ENCODE measurements around the gene PPP1R1B.

Gene PPP1R1B

DNA sequence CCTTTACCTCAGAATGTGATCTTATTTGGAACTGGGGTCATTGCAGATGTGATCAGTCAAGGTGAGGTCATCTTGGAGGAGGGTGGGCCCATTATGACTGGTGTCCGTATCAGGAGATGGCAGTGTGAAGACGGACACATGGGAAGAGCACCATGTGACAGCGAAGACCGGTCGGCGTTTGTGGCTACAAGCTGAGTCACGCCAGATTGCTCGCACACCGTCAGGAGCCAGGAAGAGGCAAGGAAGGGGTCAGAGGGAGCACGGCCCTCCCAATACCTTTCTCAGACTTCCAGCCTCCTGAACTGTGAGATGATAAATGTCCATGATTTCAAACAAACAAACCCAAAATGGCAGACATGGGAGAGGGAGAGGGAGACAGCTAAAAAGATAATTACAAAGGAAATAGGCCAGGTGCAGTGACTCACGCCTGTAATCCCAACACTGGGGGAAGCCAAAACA, 23.4 kb downstream of the PPP1R1B start:
- no peak overlapping the region for H3K4me2 ChIP-seq (ENCODE audit: low read depth, low read length, poor library complexity, severe bottlenecking)

DNA sequence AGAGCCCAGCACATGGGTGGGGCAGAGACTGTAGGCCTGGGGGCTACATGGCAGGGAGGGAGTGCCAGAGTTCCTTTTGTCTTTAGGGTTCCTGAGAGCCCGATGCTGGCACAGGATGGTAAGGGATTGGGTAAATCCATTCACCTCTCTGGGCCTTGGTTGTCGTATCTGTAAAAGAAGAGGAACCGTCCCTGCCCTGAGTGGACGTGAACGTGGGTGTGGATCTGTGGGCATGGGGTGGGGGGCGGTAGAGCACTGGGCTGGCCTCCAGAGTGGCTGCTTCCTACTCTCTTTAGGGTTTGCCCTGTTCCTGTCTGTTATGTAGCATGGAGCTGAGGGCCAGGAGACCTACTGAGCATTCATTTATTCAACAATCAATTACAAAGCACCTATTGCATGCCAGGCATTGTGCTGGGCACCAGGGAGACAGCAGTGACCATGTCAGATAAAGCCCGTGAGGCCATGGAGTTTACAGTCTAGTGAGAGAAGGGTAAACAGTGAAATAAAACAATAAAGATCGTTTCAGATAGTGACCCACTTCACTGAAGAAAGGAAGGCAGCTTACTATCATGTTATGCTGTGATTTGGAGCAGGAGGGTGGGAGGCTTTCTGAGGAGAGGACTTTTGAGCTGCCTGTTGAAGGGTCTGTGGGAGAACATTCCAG, 25.3 kb downstream of the PPP1R1B start:
- Histone ChIP-seq H3K9me2 (replicated peaks; ENCODE audit: insufficient read depth, low read length) (no peaks in the 10 kb centered on the region), H3K4me3 (ENCODE audit: insufficient read depth, low read length, poor library complexity, severe bottlenecking) (no peak overlapping the region), H2AFZ (ENCODE audit: low read depth, low read length, severe bottlenecking) (no peak overlapping the region), H3K9ac (ENCODE audit: low read length) (no peak overlapping the region), H3K27me3 (ENCODE audit: low read length) (no peaks in the 10 kb centered on the region), H3K36me3 (ENCODE audit: low read length) (no peaks in the 10 kb centered on the region), H3K79me2 (ENCODE audit: insufficient read depth, low read length) (no peaks in the 10 kb centered on the region; the same call in 1 of the 2 replicates), H4K20me1 (ENCODE audit: low read depth, low read length) (no peaks in the 10 kb centered on the region), H3K4me2 (ENCODE audit: low read depth, low read length, poor library complexity, severe bottlenecking) (no peak overlapping the region), H3F3A (ENCODE audit: insufficient read depth) (no peaks in the 10 kb centered on the region), H3K27ac (ENCODE audit: low read depth, low read length) (no peak overlapping the region), H3K9me3 (ENCODE audit: insufficient read depth, low read length) (no peaks in the 10 kb centered on the region)
- TF ChIP-seq, protein P1, sequence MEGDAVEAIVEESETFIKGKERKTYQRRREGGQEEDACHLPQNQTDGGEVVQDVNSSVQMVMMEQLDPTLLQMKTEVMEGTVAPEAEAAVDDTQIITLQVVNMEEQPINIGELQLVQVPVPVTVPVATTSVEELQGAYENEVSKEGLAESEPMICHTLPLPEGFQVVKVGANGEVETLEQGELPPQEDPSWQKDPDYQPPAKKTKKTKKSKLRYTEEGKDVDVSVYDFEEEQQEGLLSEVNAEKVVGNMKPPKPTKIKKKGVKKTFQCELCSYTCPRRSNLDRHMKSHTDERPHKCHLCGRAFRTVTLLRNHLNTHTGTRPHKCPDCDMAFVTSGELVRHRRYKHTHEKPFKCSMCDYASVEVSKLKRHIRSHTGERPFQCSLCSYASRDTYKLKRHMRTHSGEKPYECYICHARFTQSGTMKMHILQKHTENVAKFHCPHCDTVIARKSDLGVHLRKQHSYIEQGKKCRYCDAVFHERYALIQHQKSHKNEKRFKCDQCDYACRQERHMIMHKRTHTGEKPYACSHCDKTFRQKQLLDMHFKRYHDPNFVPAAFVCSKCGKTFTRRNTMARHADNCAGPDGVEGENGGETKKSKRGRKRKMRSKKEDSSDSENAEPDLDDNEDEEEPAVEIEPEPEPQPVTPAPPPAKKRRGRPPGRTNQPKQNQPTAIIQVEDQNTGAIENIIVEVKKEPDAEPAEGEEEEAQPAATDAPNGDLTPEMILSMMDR (IDR thresholded peaks at IDR 0.05; ENCODE audit: insufficient read depth, low read length, poor library complexity, severe bottlenecking) = no peak
- no peak for TF ChIP-seq EZH2phosphoT487 (conservative IDR thresholded peaks at IDR 0.05; ENCODE audit: low read length)

More for the DNA sequence above, 23.4 kb downstream of the PPP1R1B start:
- Histone ChIP-seq H3K9me2 (replicated peaks; ENCODE audit: insufficient read depth, low read length) (no peaks in the 10 kb centered on the region), H3F3A (ENCODE audit: insufficient read depth) (no peaks in the 10 kb centered on the region), H3K36me3 (ENCODE audit: low read length) (no peaks in the 10 kb centered on the region), H3K4me3 (ENCODE audit: insufficient read depth, low read length, poor library complexity, severe bottlenecking) (no peak overlapping the region), H3K27ac (ENCODE audit: low read depth, low read length) (no peak overlapping the region), H2AFZ (ENCODE audit: low read depth, low read length, severe bottlenecking) (no peak overlapping the region), H3K79me2 (ENCODE audit: insufficient read depth, low read length) (peaks cover 14% of the 10 kb centered on the region), H3K9me3 (ENCODE audit: insufficient read depth, low read length) (no peaks in the 10 kb centered on the region), H3K27me3 (ENCODE audit: low read length) (no peaks in the 10 kb centered on the region), H4K20me1 (ENCODE audit: low read depth, low read length) (no peaks in the 10 kb centered on the region), H3K9ac (ENCODE audit: low read length) (no peak overlapping the region)
- no peak for TF ChIP-seq EZH2phosphoT487 (conservative IDR thresholded peaks at IDR 0.05; ENCODE audit: low read length)
- TF ChIP-seq, protein P1 (IDR thresholded peaks at IDR 0.05; ENCODE audit: insufficient read depth, low read length, poor library complexity, severe bottlenecking) = no peak

DNA sequence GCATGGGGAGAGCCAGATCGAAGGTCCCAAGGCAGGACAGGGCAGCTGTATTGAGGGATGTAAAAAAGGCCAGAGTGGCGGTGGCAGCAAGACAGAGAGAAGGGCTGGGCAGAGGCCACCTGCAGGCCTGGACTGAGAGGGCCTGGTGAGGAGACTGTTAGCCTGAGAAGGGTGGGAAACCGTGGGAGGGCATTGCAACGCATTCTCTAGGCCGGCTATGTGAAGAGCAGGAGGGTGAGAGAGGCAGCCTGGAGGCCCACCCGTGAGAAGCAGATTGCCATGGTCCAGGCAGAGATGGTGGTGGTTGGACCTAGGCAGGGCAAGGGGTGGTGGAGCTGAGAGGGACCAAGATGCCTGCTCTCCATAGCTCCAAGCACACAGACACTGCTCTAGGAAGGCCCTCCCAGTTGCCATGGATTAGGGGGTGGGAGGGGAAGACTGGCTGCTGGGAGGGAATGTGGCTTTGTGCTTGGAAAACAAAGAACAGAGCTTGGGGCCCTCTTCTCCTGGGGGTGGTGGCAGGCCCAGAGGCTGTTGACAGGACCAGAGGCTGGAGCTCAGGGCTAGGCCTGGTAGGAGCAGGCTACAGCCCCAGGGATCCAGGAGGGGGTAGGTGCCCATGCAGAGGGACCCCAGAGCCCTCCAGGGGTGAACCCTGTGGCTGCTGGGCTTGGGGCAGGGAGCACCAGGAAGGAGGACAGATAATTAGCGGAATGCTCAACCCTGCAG, 26.0 kb downstream of the PPP1R1B start:
- Histone ChIP-seq H3K9ac (ENCODE audit: low read length) (no peak overlapping the region), H4K20me1 (ENCODE audit: low read depth, low read length) (no peaks in the 10 kb centered on the region), H3K36me3 (ENCODE audit: low read length) (no peaks in the 10 kb centered on the region), H3F3A (ENCODE audit: insufficient read depth) (no peaks in the 10 kb centered on the region), H3K4me3 (ENCODE audit: insufficient read depth, low read length, poor library complexity, severe bottlenecking) (no peak overlapping the region), H3K27ac (ENCODE audit: low read depth, low read length) (no peak overlapping the region), H2AFZ (ENCODE audit: low read depth, low read length, severe bottlenecking) (no peak overlapping the region), H3K27me3 (ENCODE audit: low read length) (no peaks in the 10 kb centered on the region), H3K4me2 (ENCODE audit: low read depth, low read length, poor library complexity, severe bottlenecking) (no peak overlapping the region), H3K9me2 (replicated peaks; ENCODE audit: insufficient read depth, low read length) (no peaks in the 10 kb centered on the region), H3K79me2 (ENCODE audit: insufficient read depth, low read length) (no peaks in the 10 kb centered on the region), H3K9me3 (ENCODE audit: insufficient read depth, low read length) (no peaks in the 10 kb centered on the region)
- TF ChIP-seq, protein P1 (IDR thresholded peaks at IDR 0.05; ENCODE audit: insufficient read depth, low read length, poor library complexity, severe bottlenecking) = no peak
- TF ChIP-seq EZH2phosphoT487 (conservative IDR thresholded peaks at IDR 0.05; ENCODE audit: low read length) = no peak
